RWPE2 (cell line): ENCODE data around the gene RAX.

Experiments
- ATAC-seq: fragments of 200-7000 bp; cut with Tn5 transposase; 3 replicates; pipeline ENCODE4 v1.9.1; 2021; ENCODE audit warnings: low read depth
- DNase-seq: peaks from one replicate; pipeline ENCODE4 v3.0.0-alpha.2; 2020; ENCODE audit warnings: low spot score
- H3K27ac ChIP-seq: fragments of 450-650 bp; 2 replicates; pipeline ENCODE4 v1.5.1; 2017; ENCODE audit warnings: mild to moderate bottlenecking; ENCODE audit not compliant: poor library complexity, severe bottlenecking
- H3K27me3 ChIP-seq: fragments of 250-450 bp; sonication (Bioruptor Pico); 2 replicates; pipeline ENCODE4 v1.5.1; 2021; ENCODE audit warnings: mild to moderate bottlenecking, moderate library complexity; ENCODE audit not compliant: insufficient read depth, poor library complexity, severe bottlenecking
- H3K36me3 ChIP-seq: fragments of 250-450 bp; sonication (Bioruptor Pico); 2 replicates; pipeline ENCODE4 v1.5.1; 2020; ENCODE audit warnings: low read depth, mild to moderate bottlenecking, moderate library complexity
- H3K4me1 ChIP-seq: fragments of 250-450 bp; sonication (Bioruptor Pico); 2 replicates; pipeline ENCODE4 v1.5.1; 2021; ENCODE audit warnings: mild to moderate bottlenecking, moderate library complexity; ENCODE audit not compliant: insufficient read depth, poor library complexity, severe bottlenecking
- H3K4me3 ChIP-seq: fragments of 250-450 bp; sonication (Bioruptor Pico); 2 replicates; pipeline ENCODE4 v1.5.1; 2021; ENCODE audit warnings: mild to moderate bottlenecking, moderate library complexity; ENCODE audit not compliant: severe bottlenecking
- H3K9me3 ChIP-seq: fragments of 250-450 bp; sonication (Bioruptor Pico); 2 replicates; pipeline ENCODE4 v1.5.1; 2021; ENCODE audit warnings: mild to moderate bottlenecking, moderate library complexity; ENCODE audit not compliant: severe bottlenecking
- CTCF ChIP-seq: fragments of 450-650 bp; IDR thresholded peaks from one replicate; pipeline ENCODE4 v1.5.1; 2017; ENCODE audit warnings: mild to moderate bottlenecking, moderate library complexity; ENCODE audit not compliant: poor library complexity, severe bottlenecking

The RAX gene

DNA sequence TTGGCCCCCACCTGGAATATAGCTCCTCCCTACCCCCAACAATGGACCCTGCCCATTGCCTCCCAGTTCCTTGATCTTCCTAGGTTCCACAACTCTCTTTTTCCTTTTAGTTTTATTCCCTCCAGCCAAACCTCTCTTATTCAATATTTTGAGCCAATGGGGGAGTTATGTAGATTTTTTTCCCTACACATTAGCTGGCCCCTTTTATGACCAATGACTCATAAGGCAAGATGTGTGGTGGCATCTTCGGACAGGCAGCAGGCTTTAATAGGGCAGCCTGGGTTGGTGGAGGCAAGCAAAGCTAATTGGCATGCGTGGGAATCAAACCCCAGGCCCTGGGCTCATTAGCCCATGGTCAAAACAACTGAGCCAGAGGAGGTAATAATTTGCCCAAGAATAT, 44.1 kb downstream of the RAX start:
- H3K4me3 ChIP-seq = no peak overlapping the region
- H3K36me3 ChIP-seq = no peaks in the 10 kb centered on the region
- ATAC-seq = no peak
- TF ChIP-seq CTCF = no peak
- no peak for DNase-seq
- H3K4me1 ChIP-seq = no peaks in the 10 kb centered on the region
- peaks cover 40% of the 10 kb centered on the region for H3K27me3 ChIP-seq
- H3K9me3 ChIP-seq = no peaks in the 10 kb centered on the region
- no peak overlapping the region for H3K27ac ChIP-seq

DNA sequence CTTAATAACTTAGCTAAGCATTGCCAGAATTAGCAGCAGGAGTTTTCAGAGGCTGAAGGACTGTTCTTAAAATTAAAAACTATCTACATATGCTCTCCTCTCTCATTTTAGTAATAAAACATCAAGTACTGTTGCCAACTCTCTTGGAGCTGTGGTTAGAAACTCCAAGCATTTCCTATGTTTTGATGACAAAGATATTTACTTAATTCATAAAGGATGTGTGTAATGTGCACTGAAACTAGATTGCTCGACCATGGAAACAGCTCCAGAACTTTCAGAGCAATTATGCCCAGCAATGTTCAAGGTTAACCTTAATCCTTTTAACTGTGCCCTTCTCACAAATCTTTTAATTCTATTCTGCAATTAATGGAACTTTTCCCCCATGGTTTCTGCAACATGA, 44.9 kb downstream of the RAX start:
- no peak overlapping the region for H3K4me3 ChIP-seq
- TF ChIP-seq CTCF = no peak
- no peak for ATAC-seq
- H3K27ac ChIP-seq = no peak overlapping the region
- no peak for DNase-seq
- no peaks in the 10 kb centered on the region for H3K4me1 ChIP-seq
- no peaks in the 10 kb centered on the region for H3K36me3 ChIP-seq
- H3K9me3 ChIP-seq = no peaks in the 10 kb centered on the region
- H3K27me3 ChIP-seq = peaks cover 49% of the 10 kb centered on the region

DNA sequence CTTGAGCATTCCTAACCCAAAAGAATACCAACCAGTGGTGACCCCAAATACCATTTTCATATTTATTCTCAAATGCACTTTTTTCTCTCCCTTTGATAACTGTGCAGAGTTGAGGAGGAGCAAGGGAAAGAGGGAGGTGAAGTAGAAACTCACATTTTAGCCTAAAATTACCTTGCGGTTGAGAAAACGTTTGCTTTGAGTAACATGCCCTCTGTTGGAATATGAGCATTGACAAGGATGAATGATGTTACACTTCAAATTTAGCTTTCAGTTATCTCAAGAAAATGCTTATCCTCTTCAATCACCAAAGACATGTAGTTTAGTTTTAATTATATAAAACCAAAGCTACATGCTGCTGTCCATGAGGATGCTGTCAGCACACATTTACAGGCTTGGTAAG, 50.9 kb downstream of the RAX start:
- no peak for TF ChIP-seq CTCF
- no peak for DNase-seq
- ATAC-seq = no peak
- no peaks in the 10 kb centered on the region for H3K9me3 ChIP-seq
- no peak overlapping the region for H3K27ac ChIP-seq
- H3K27me3 ChIP-seq = peaks cover 82% of the 10 kb centered on the region
- no peak overlapping the region for H3K4me3 ChIP-seq
- H3K4me1 ChIP-seq = no peaks in the 10 kb centered on the region
- no peaks in the 10 kb centered on the region for H3K36me3 ChIP-seq

DNA sequence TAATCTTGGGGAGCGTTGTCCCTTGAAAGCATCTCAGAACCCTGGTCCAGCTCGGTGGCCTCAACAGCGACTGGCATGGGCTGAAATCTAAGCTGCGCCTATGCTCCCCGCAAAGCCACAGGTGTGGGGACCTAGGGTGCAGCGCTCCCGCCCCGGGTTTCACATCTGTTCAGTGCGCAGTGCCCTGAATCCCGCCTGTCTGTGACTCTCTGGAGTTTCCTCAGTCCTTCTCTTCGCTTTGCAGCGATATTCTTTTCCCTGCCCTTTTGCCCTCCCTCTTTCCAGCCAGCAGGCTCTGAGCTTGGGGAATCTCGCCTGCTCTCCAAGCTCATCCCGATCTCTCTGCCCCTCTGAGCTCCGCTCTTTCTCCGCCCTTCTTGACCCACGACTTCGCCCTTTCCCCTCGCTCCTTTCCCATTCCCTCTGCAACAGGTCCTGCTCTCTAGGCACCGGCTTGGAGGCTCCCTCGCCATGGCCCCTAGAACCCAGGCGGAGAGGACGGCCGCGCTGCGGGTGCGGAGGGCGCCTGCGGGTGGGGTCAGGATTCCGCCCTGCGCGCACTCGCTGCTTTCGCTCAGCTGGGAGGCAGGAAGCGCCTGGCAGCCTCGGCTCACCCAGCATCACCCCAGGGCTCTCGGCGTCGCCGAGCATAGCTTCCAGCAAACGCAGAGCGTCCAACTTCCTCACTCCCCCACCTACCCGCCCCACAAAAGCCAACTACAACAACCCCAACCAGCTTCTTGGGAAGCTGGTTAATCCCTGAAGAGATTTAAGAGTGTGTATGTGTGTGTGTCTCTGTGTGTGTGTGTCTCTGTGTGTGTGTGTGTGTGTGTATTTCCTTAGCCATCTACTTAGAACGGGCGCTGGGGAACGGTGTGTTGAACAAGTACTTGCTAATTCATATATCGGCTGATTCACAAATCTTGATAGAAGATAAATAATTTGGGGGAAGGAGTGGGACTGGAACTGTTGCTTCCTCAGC, 52.2 kb downstream of the RAX start:
- no peaks in the 10 kb centered on the region for H3K36me3 ChIP-seq
- no peak overlapping the region for H3K27ac ChIP-seq
- H3K4me1 ChIP-seq = no peaks in the 10 kb centered on the region
- no peaks in the 10 kb centered on the region for H3K9me3 ChIP-seq
- DNase-seq = no peak
- peak; percentile 57; the same call in 1 of the 3 replicates for ATAC-seq
- H3K27me3 ChIP-seq = peaks cover 83% of the 10 kb centered on the region
- no peak for TF ChIP-seq CTCF
- H3K4me3 ChIP-seq = no peak overlapping the region

GRCh38 chr18:59220164-59220783, 53.0 kb downstream of the RAX start:
- peak; percentile 33; the same call in 2 of the 3 replicates for ATAC-seq
- TF ChIP-seq CTCF = no peak
- DNase-seq = no peak
- Histone ChIP-seq H3K27me3 (peaks cover 82% of the 10 kb centered on the region), H3K4me3 (no peak overlapping the region), H3K4me1 (no peaks in the 10 kb centered on the region), H3K36me3 (no peaks in the 10 kb centered on the region), H3K27ac (no peak overlapping the region), H3K9me3 (no peaks in the 10 kb centered on the region)
